ENCODE data around the gene ARHGAP19. TPM values are rescaled to one million over a fixed set of nuclear protein-coding genes. Genes with fewer than 3 reads are reported as not detected.

Gene ARHGAP19
- total and polyA plus RNA-seq, 9 of the 15 experiments (the other 6 are each of a cell fraction or from before 2014, with no cell fraction given): 14.8 to 49.5 (median 26.8) TPM

DNA sequence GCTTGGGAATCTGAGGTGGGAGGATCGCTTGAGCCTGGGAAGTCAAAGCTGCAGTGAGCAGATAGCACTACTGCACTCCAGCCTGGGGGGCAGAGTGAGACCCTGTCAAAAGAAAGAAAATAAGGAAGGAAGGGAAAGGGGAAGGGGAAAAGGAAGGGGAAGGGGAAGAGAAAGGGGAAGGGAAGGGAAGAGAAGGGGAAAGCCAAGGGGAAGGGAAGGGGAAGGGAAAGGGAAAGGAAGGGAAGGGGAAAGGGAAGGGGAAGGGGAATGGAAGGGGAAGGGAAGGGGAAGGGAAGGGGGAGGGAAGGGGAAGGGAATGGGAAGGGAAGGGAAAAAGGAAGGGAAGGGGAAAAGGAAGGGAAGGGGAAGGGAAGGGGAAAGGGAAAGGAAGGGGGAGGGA, 41.5 kb downstream of the ARHGAP19 start:
- ATAC-seq (no peak), FAIRE-seq (no peak), DNase-seq (ENCODE audit: extremely low read depth in 1 of 4, low spot score in 3 of 4) (no peak)
- CTCF ChIA-PET (ENCODE audit: low intra/inter-chr PET ratio): no interaction called here
- Histone ChIP-seq H3K27me3 (ENCODE audit: control insufficient read depth in 2 of 2, insufficient read depth in 2 of 2, low read length in 2 of 2) (no peaks in the 10 kb centered on the region), H3K4me1 (replicated peaks in 1 of 2; ENCODE audit: control insufficient read depth in 2 of 2, insufficient read depth in 2 of 2, low read length in 2 of 2) (no peaks in the 10 kb centered on the region), H3K79me2 (ENCODE audit: control insufficient read depth, insufficient read depth, low read length) (no peaks in the 10 kb centered on the region), H3K36me3 (ENCODE audit: control insufficient read depth, insufficient read depth, low read length) (peaks cover 27% of the 10 kb centered on the region; the same call in 2 of the 3 replicates), H4K20me1 (replicated peaks; ENCODE audit: control insufficient read depth, insufficient read depth, low read length) (no peaks in the 10 kb centered on the region), H3K9me1 (ENCODE audit: control insufficient read depth, insufficient read depth, low read length) (no peaks in the 10 kb centered on the region), H3K9ac (ENCODE audit: insufficient read depth in 1 of 2, low read depth in 2 of 2, low read length in 2 of 2) (no peak overlapping the region), H3K4me2 (ENCODE audit: insufficient read depth, low read length) (no peak overlapping the region), H2AFZ (ENCODE audit: low read depth, low read length) (no peak overlapping the region), H3K4me3 (no peak overlapping the region), H3K9me3 (replicated peaks; ENCODE audit: control insufficient read depth, insufficient read depth, low read depth, low read length) (no peaks in the 10 kb centered on the region), H3K27ac (ENCODE audit: extremely low read depth, low read depth, low read length) (no peak overlapping the region)
- in situ Hi-C loops (cut with MboI) (no loop called here), intact Hi-C loops (cut with micrococcal nuclease) (no loop called here)
- peak; percentile 3 for TF ChIP-seq HNRNPK (IDR thresholded peaks at IDR 0.05; ENCODE audit: low read depth, low read length, poor library complexity, severe bottlenecking)
- TF ChIP-seq CHD2 (IDR thresholded peaks at IDR 0.05; ENCODE audit: low read depth, low read length): no peak
- TF ChIP-seq ZFP36 (IDR thresholded peaks at IDR 0.05; ENCODE audit: low read depth, low read length, partially characterized antibody): no peak
- BruUV-seq (replicated peaks): no TSS peak
- WGBS (ENCODE audit: insufficient coverage, low coverage, missing lambda C conversion rate): 90% methylated on average over 1 of the region's 1 CpG
- POLR2A ChIA-PET: no interaction called here

DNA sequence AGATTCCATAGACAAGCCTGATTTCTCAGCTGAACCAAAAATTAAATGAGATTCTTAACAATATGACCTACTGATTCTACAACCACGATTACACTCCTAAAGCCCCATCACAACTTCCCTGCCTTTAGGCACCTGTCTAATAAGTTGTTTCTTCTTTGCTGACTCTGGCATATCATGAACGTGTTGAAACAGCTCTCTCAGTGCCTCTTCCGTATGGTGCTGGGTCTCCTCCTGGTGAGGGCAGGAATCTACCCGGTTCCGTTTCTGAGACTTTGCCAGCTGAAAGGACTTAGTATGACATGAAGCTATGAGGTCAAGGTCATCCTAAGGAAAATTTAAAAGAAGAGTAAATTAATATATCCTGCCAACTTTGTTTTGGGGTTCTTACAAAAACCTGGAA, 48.6 kb downstream of the ARHGAP19 start:
- no peaks in the 10 kb centered on the region for H3K79me2 ChIP-seq (ENCODE audit: control insufficient read depth, insufficient read depth, low read length)
- no peak overlapping the region for H3K9ac ChIP-seq (ENCODE audit: insufficient read depth in 1 of 2, low read depth in 2 of 2, low read length in 2 of 2)
- H3K4me1 ChIP-seq (replicated peaks in 1 of 2; ENCODE audit: control insufficient read depth in 2 of 2, insufficient read depth in 2 of 2, low read length in 2 of 2): no peaks in the 10 kb centered on the region
- TF ChIP-seq, protein P1, sequence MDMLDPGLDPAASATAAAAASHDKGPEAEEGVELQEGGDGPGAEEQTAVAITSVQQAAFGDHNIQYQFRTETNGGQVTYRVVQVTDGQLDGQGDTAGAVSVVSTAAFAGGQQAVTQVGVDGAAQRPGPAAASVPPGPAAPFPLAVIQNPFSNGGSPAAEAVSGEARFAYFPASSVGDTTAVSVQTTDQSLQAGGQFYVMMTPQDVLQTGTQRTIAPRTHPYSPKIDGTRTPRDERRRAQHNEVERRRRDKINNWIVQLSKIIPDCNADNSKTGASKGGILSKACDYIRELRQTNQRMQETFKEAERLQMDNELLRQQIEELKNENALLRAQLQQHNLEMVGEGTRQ (CRISPR knock-in tag; IDR thresholded peaks at IDR 0.05): no peak
- TF ChIP-seq ZNF224 (CRISPR knock-in tag; IDR thresholded peaks at IDR 0.05) (no peak), CCNT2 (IDR thresholded peaks at IDR 0.05; ENCODE audit: borderline replicate concordance, extremely low read depth, insufficient read length, low read depth, low read length) (no peak), ZZZ3 (IDR thresholded peaks at IDR 0.05) (no peak), SMARCA5 (IDR thresholded peaks at IDR 0.05) (no peak), ZNF384 (IDR thresholded peaks at IDR 0.05; ENCODE audit: low read depth, low read length) (no peak)
- FAIRE-seq (no peak), DNase-seq (ENCODE audit: extremely low read depth in 1 of 4, low spot score in 3 of 4) (no peak), ATAC-seq (no peak)
- no peaks in the 10 kb centered on the region for H4K20me1 ChIP-seq (replicated peaks; ENCODE audit: control insufficient read depth, insufficient read depth, low read length)
- WGBS (ENCODE audit: insufficient coverage, low coverage, missing lambda C conversion rate): 75% methylated on average over 5 of the region's 5 CpGs
- no TSS peak for BruUV-seq (replicated peaks)
- H2AFZ ChIP-seq (ENCODE audit: low read depth, low read length): no peak overlapping the region
- ChIA-PET CTCF (ENCODE audit: low intra/inter-chr PET ratio) (no interaction called here), POLR2A (no interaction called here)
- intact Hi-C loops (cut with micrococcal nuclease) (no loop called here), in situ Hi-C loops (cut with MboI) (no loop called here)
- H3K9me1 ChIP-seq (ENCODE audit: control insufficient read depth, insufficient read depth, low read length): no peaks in the 10 kb centered on the region
- no peaks in the 10 kb centered on the region for H3K27me3 ChIP-seq (ENCODE audit: control insufficient read depth in 2 of 2, insufficient read depth in 2 of 2, low read length in 2 of 2)
- H3K36me3 ChIP-seq (ENCODE audit: control insufficient read depth, insufficient read depth, low read length): peaks cover 36% of the 10 kb centered on the region; the same call in 2 of the 3 replicates
- no peak overlapping the region for H3K4me3 ChIP-seq
- no peaks in the 10 kb centered on the region for H3K9me3 ChIP-seq (replicated peaks; ENCODE audit: control insufficient read depth, insufficient read depth, low read depth, low read length)
- H3K27ac ChIP-seq (ENCODE audit: extremely low read depth, low read depth, low read length): no peak overlapping the region
- no peak overlapping the region for H3K4me2 ChIP-seq (ENCODE audit: insufficient read depth, low read length)

Measured in K562 (cell line).